AG08396 (cell line): ENCODE results near the gene KIAA0825.

ENCODE experiments used
- DNase-seq: peaks from one replicate; pipeline ENCODE4 v3.0.0; 2012; ENCODE audit warnings: low spot score, mixed read lengths

The KIAA0825 gene, protein sequence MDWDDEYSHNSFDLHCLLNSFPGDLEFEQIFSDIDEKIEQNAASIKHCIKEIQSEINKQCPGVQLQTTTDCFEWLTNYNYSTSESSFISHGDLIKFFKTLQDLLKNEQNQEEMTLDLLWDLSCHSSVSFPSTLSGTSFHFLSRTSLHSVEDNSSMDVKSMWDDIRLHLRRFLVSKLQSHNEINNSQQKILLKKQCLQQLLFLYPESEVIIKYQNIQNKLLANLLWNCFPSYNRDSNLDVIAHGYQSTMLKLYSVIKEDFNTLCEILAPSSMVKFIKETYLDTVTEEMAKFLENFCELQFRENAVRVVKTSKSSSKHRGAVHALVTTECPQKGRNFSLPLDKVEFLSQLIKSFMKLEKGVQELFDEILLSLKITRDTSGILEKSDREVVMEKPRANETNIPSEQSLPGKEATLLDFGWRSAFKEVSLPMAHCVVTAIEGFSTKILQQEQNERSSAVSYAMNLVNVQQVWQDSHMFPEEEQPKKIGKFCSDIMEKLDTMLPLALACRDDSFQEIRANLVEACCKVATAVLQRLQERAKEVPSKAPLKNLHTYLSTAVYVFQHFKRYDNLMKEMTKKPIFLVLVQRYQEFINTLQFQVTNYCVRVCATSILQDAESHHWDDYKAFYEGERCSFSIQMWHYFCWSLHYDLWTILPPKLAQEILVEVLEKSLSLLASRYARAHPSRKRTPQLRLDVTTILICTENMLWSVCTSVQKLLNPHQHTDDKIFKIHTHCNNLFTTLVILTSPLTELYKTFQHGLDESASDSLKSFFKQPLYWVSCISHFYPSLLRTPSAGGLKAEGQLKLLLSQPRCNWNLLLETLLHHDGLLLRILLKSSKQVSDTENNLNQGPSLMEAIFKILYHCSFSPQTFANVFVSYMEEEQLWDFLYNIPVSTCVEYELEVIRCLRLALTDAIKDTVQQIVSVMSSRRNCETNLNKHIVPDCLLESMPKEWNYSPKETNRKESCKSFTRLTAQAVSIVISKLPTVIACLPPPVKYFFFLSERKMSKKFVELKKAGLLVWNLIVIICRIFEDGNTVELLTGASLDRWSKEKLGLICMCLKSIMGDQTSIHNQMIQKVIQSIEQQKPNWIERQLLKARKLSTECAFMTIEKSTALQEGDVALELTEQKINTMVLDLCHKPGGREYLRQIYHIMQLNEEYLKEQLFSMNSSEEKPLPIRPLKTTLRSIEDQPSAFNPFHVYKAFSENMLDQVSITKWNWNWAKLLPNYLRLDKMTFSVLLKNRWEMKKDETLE (N-terminal part only)

GRCh38 chr5:94618493-94619328 lies at the start of gene KIAA0825, which contains the start of gene SLF1:
KIAA0825 (minus strand) TSS chr5:94618604; CDS start chr5:94537126, 81,478 bp downstream.
SLF1 (plus strand) TSS chr5:94618669; CDS start chr5:94628811, 10,142 bp downstream.
- DNase-seq, result peak; percentile 90

DNA sequence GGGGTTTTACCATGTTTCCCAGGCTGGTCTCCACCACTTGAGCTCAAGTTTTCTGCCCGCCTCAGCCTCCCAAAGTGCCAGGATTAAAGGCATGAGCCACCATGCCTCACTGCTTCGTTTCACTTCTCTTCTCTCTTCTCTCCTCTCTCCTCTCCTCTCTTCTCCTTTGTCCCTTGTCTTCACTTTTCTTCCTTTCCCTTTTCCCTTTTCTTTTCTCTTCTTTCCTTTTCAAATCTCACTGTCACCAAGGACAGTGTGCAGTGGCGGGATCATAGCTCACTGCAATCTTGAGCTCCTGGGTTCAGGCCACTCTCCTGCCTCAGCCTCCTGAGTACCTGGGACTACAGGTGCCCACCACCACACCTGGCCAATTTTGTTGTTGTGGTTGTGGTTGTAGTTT lies 49.5 kb upstream of the KIAA0825 start:
- no peak for DNase-seq

GRCh38 chr5:94661086-94661485 lies 42.7 kb upstream of the KIAA0825 start:
- no peak for DNase-seq

DNA sequence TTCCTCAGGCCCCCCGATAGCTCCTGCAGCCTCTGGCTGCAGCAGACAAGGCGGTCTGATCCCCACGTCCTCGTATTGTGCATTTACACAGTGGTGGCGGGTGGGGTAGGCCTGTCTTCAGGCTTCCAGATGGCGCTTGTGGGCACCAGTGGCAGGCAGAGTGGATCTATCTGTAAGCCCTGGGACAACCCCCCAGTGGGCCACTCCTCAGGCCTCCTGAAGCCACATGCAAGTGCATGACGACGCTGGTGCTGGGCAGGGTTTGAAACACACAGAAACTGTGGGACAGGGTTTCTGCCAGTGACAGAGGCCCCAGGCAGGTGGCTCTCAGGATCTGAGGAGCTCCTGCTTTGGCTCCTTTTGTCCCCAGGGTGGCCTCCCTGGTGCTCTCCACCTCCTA lies 42.1 kb upstream of the KIAA0825 start:
- no peak for DNase-seq

DNA sequence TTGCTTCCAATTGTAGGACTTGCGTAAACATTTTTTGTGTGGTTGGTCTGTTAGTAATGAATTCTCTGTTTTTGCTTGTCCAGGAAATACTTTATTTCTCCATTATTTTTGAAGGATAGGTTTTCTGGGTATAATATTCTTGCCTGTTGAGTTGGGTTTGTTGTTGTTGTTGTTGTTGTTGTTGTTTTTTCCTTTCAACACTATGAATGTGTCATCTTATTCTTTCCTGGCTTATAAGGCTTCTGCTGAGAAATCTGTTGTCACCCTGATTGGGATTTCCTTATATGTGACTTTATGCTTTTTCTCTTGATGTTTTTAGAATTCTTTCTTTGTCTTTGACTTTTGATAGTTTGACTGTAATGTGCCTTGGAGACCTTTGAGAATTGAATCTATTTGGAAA lies 39.9 kb upstream of the KIAA0825 start:
- no peak for DNase-seq

DNA sequence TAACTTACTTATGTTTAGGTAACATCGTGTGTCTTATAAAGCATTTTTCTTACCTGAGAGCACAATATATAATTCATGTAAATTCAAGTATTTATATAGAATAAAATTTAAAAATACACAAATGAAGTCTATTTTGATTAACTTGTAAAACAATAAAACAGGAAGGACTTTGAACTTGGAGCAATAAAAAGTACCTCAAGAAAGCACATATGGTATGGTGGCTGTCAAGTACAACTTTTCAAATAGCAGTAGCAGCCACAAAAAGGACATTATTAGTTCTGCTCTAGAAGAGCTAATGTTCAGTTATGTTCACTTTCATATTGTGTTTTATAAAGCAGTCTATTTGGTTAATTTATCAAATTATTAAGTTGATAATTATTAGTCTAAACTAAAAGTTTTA lies 31.5 kb upstream of the KIAA0825 start:
- DNase-seq, result no peak

DNA sequence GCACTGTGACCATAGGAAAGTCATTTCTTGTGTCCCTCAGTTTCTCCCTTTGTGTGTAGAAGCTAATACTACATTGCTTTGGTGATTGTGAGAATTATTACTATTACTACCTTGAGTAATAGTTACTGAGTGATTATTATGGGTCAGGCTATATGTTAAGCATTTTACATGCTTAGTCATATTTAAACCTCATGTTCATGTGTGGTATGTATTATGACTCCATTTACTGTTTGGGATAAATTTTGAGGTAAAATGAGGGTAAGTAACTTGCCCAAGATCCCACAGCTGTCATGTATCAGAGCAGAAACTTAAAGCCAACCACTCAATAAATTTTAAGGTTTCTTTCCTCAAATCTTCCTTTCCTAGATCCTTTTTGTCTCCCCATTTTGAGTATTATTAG lies 28.4 kb upstream of the KIAA0825 start:
- no peak for DNase-seq

DNA sequence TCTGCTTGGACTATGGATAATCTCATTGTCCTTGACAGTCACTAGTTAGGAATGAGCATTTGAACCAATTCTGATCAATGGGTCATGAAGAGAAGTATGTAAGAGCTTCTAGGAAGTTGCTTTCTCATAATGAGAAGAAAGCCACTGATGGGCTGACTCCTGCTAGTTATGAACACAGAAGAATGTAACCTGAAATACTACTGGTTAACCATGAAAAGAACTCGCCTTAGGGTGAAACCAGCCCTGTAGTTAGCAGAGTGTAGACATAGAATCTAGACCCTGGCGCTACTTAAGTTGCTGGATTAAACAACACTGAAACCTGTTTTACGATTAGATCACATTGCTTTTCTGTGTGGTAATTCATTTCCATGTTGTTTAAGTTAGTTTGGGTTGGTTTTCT lies 26.6 kb upstream of the KIAA0825 start:
- no peak for DNase-seq

GRCh38 chr5:94640176-94640575 lies 21.8 kb upstream of the KIAA0825 start:
- DNase-seq, result no peak

DNA sequence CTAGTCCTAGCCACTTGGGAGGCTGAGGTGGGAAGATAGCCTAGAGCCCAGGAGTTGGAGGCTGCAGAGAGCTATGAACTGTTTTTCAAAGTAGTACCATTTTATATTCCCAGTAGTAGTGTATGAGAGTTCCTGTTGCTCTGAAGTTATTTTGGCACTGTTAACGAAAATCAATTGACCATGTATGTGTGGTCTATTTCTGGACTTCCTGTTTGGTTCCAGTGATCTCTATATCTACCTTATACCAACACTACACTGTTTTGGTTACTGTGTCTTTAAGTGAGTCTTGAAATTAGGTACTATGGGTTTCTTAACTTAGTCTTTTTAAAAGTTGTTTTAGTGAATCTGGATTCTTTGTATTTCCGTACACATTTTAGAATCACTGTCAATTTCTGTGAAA lies 13.6 kb upstream of the KIAA0825 start:
- no peak for DNase-seq

DNA sequence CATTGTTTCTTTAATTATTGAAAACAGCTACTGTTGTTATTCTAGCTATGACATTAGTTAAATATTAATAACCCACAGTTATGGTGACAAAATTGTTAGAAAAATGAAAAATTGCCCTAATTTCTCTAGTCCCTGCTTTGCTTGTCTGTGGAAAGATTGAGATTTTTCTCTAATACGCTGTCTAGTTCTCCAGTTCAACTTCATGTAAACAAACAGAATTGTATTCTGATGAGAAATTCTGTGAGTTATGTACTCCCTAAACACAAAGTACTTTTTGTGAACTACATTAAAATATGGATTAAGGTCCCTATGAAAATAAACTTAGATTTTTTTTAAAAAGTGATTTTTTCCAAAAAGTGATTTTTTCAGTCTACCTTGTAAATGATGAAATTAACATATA lies 8.8 kb upstream of the KIAA0825 start:
- DNase-seq, result no peak

GRCh38 chr5:94623877-94624276 lies 5.5 kb upstream of the KIAA0825 start:
- no peak for DNase-seq

- DNase-seq, result no peak
Measured at GRCh38 chr5:94623011-94623410, 4.6 kb upstream of the KIAA0825 start.

- no peak for DNase-seq
Measured at GRCh38 chr5:94621763-94622162, 3.4 kb upstream of the KIAA0825 start.

DNA sequence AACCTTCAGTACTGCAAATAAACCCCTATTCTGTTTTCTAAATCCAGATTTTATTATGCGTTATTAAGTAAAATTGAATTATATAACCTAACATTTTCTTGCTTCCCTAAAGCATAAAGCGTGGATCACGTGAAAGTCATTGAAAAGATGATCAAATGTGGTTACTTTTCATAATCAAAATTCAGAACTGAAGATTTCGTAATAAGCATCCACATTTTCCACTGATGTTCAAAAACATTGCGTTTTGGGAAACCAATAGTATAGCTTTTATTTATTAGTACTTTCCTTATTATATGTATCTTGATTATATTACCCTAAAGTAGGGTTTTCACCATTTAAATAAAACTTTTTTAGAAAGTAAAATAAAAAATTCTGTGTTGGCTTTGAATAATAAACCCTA lies 1.9 kb upstream of the KIAA0825 start:
- no peak for DNase-seq

DNA sequence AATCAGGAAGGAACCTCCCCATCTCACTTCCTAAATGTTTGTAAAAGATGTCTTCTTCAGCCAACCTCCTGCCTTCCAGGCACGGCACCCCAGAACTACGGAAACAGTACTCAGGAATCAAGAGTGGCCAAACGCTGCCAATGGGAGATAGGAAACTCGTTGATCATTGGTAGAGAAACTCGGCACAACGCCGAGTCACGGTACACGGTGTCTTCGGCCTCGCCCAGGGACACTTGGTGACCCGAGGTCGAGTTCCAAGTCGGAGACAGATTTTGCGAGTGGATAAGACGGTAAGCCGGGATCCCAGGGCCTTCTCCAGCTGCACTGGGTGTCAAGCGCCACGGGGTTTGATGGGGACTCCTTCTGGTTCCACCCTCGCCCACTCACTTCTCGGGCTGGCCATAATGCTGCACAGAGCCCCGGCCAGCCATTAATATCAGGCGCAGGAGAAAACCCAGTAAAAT lies 343 bp downstream of the KIAA0825 start:
- peak; percentile 55 for DNase-seq

DNA sequence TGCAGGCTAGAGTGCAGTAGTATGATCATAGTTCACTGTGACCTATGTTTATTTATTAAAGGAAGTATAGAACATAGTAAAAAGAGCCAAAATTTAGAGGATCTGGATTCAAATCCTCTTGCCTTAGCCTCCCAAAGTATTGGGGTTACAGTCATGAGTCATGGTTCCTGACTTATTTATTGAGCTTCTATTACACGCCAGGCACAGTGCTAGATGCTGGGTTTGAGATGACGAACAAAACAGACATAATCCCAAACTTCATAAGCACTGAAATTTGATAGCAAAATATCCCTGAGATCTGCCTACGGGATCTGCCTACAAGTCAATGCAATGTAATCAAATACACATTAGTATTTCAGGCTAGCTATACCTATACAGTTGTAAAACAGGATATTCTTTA lies 2.5 kb downstream of the KIAA0825 start:
- no peak for DNase-seq

DNA sequence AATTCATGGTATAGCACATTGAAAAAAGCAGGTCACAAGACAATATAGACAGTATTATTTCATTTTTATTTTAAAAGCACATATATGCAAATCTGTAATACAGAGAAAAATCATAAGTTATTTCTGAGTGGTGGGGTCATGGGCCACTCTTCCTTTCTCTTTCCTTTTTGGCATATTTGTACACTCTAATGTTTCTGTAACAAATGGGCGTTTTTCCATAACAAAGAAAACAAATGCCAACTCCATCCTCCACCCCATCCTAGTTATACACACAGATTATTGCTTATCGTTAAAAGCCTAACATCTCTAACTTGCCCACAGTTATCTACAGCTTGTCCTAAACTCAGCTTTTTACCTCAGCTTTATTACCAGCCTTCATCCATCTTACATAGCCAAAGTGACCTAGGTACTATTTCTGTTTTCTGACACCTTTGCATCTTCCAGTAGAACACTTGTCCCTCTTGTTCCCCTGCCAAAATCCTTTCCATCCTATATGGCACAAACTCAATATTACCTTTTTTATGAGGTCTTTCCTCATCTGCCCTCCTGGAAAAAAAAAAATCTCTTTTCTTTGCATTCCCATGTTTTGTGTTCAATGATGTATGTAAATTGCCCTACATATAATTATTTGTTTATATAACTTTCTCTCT lies 4.1 kb downstream of the KIAA0825 start:
- DNase-seq, result no peak

DNA sequence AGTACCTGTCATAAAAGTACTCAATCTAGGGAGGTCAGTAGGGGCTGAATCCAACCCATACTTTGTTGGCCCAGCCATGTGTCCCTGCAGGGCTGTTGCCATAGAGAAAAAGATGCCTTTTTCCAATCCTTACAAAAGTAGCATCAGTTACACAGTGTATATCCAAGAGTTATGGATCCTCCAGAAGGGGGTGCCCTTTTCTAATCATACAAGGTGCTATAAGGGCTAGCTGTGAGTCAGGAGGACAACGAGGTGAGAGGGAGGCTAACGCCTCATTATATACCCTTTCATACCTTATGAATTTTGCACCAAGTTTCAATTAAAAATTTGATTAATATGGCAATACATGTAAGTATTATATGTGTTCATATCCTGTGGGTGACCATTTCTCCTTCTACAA lies 4.8 kb downstream of the KIAA0825 start:
- no peak for DNase-seq

- no peak for DNase-seq
Measured at GRCh38 chr5:94595281-94595840, 23.0 kb downstream of the KIAA0825 start.
